ENCODE results near the gene KRT83.

KRT83 gene

DNA sequence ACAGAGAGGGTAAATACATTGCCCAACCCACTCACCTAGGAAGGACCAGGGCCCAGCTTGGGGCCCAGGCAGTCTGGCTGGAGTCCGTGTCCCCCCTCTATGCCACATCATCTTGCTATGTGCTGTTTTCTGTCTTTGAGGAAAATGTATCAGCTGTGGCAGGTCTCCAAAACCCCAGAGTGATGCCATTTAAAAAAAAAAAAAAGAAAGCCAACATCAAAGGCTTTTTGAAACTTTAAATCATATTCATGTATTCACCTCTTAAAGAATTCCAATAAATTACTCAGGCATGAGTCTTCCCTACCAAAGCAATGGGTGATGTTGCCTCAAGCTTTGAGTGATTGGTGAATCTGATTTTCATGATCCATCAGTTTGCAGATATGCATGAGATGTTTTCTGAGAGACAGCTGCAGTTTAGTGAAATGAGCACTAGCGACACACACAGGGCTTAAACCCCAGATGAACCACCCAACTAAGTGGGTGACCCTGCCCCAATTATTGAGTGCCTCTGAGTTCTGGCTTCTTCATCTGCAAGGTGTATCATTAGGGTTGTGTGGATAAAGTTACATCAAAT lies 35.9 kb downstream of the KRT83 start:
- DNase-seq, result no peak

- DNase-seq, result no peak
These were observed 36.5 kb downstream of the KRT83 start for GRCh38 chr12:52284562-52285171.

DNA sequence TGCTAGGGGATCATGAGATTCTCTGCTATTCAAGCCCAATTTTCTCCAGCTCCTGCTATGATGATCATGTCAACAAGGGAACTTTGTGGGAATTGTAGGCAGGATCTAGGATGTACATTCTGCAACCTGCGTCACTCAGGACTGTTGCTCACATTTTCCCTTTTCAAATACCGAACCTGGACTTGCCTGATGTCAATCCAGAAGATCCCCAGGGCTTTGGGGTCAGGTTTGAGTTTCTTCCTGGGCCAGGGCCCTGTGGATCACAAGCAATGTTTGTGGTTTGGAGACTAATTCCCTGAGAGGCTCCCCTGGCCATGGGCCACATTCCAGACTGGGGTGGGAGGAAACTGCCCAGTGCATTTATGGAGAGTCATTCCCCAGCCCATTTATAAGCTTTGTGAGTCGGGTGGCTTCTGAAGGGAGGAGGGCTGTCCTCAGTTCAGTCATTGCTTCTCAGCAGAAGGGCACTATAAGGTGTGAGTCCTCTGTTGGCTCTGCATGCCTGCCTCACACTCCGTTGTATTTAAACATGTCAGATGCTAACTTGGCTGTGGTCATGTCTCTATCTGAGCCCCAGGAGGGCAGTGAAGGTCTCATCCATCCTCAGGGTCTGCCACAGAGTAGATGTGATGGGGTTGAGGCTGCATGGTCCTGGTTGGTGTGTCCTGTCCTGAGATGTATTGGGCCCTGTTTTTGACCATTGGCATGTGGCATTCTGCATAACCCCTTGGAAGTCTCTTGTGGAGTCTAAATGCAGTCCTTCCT lies 40.2 kb downstream of the KRT83 start:
- DNase-seq, result no peak

DNA sequence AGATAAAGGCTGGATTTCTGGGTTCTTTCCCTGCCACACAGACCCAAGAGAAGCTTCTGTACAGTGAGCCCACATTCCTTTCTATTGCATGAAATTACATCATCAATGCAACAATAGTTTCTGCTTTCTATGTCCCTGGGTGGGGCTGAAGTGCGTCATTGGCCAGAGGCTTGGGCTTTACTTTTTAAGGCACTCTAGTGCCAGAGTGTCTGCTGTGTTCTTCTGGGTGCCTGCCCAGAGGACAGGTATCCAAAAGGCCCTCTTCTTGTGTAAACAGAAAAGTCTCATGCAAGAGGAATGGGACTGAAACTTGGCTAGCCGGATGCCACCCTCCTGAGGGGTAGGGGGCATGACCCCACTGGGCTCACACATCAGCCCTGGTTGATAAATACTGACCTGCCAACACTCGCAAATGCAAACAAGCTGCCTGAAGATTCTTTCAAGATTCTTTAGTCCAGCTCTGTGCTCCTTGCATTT lies 40.8 kb downstream of the KRT83 start:
- no peak for DNase-seq

GRCh38 chr12:52279422-52280318 lies 41.5 kb downstream of the KRT83 start:
- no peak for DNase-seq

DNA sequence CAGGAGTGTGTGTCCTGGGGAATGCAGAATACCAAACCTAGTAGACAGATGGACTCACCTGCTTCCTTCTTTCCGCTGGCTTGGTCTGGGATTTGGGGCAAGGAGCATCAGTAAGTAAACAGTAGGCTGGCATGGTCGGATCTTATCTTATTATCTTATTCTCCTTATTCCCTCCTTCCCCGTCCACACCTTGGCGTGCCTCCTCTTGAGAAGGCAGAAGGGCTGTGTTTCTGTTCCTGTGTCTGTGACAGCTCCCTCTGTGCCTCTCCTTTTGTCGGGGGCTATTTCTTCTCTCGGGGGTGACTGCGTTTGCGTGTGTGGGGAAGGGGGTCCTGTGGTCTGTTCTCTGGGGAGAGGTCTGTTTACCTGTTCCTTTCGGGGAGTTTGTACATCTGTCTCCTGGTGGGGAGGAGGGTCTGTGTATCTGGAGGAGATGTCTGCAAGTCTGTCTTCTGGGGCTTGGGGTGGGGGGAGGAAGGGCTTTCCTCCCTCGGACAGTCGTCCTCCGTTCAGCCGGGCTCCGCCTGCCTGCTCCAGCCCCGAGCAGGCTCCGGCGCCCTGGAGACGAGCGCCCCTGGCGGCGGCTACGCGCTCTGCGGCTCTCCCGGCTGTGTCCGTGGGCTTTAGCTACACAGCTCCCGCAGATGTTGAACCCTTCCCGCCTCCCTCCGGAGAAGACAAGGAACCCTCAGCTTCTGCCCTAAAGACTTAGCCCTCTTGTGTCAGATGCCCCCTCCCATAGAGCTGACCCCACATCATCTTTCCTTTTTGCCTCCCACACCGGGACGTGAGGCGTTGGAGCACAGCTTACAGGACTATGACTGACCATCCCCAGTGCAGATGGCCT lies 42.4 kb downstream of the KRT83 start:
- peak; percentile 57 for DNase-seq

GRCh38 chr12:52277486-52278245 lies 43.5 kb downstream of the KRT83 start:
- DNase-seq, result no peak

DNA sequence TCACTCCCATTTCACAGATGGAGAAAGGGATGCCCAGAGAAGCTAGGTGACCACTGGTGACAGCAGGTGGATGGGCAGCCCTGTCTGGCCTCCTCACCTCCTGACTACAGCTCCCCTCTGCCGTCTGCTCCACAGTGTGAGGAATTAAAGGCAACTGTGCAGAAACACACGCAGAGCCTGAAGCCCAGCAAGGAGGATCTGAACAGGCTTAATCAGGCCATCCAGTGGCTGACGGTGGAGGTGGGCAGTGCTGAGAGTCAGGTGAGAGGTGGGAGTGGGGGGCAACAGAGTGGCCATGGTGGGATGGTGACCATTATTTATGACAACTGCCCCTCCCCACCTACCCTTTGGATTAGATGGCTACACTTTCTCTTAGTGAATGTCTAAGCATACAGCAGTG lies 45.5 kb downstream of the KRT83 start:
- no peak for DNase-seq

- no peak for DNase-seq
These were observed 46.6 kb downstream of the KRT83 start, which contains the start of gene KRT86 for GRCh38 chr12:52274521-52275120. Gene KRT86 (plus strand): TSS chr12:52274645. CDS start chr12:52301917, 27,272 bp downstream.

DNA sequence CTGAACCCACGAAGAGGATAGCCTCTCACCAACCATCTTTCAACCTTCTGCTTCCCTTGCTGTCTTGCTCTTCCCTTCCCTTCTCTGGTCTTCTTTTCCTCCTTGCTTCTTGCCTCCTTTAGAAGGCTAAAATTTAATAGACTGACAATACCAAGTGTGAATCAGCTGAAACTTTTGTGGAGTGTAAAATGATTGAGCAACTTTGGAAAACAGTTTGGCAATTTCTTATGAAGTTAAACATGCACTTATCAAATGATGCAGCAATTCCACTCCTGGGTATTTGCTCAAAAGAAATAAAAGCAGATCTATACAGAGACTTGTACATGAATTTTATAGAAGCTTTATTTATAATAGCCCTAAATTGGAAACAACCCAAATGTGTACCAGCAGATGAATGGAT lies 50.0 kb downstream of the KRT83 start:
- DNase-seq, result no peak

- no peak for DNase-seq
These were observed 50.6 kb downstream of the KRT83 start for GRCh38 chr12:52270541-52271070.

- DNase-seq, result no peak
These were observed 53.0 kb downstream of the KRT83 start for GRCh38 chr12:52268212-52268611.

DNA sequence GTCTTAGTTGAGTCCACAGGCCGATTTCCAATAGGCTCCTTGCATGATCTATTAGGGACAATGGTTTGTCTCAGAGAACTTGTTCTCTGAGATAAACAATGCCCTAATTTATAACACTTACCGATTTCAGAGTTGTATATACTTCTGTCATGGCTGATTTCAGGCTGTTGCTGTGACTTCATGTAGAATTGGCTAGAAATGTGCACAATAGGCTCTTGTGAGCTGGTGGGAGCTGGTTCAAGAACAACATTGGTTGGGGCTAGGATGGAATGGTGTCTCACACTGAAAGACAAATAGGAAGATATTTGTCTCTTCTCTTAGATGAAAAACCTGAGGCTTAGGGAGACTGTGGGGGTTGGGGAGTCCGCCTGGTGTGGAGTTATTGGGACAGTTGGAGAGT lies 53.5 kb downstream of the KRT83 start:
- DNase-seq, result no peak

GRCh38 chr12:52267266-52267665 lies 53.9 kb downstream of the KRT83 start:
- no peak for DNase-seq

DNA sequence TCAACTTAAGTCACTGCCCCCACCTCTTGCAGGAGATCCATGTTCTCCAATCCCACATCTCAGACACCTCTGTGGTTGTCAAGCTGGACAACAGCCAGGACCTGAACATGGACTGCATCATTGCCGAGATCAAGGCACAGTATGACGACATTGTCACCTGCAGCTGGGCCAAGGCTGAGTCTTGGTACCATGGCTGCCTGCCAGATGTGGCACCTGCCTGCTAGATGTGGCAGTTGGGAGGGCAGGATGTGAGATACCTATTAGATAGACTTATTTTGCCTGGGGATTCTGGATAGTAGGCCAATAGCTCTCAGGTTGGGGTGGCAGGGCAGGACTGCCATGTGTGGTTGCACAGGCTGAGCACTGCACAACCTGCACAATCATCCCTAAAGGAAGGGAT lies 54.7 kb downstream of the KRT83 start:
- no peak for DNase-seq

GRCh38 chr12:52264435-52264825 lies 56.8 kb downstream of the KRT83 start:
- DNase-seq, result no peak
